GM19043 (cell line): ENCODE results near the gene BLTP3A.
"Not testable (repeated sequence)": the region's sequence is repeated elsewhere in the genome, so short reads cannot be mapped to it uniquely, and the experiment has no call there.

ENCODE experiments used
- ATAC-seq: cut with Tn5 transposase; IDR thresholded peaks from one replicate; pipeline ENCODE4 v1.9.1; 2021; ENCODE audit warnings: low read depth; ENCODE audit not compliant: unreplicated experiment

Gene BLTP3A

GRCh38 chr6:34818872-34819570, 27.1 kb downstream of the BLTP3A start:
- ATAC-seq: not testable (repeated sequence)

DNA sequence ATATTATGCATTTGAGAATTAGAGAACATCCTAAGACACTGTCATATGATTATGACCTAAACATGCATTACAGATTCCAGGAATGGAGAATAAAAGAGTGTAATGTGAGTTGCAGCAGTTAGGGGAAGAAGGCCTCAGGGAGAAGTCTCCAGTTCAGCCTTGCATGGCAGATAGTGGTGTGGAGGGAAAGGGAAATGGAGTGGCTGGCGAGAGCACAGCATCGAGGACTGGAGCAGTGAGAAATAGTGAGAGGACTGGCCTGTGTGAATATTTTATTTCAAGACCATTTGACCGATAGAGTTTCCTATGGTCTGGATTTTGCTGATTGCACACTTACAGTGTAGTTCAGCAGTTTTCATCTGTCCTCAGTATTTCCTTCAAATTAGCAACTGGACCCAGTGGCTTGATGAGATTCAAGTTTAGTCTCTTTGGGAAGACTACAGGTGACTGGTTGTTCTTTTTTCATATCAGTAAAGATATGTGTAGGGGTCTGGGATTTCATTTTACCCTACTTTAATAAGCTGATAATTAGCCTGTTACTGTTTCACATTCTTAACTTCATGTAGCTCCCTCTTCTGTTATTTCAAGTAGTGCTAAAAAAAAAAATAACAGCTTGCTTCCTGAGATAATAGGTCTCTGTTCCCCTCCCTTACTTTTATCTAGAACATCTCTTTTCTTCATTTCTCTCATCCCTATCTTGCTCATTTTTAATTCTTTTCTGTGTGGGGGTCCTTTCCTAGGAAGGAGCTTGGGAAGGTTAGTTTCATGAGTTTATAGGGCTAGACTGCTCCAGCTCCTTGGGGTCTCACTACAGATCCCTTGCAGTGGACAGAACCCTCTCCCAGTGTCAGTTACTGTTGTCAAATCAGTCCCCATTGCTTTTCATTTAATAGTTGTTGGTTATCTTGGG, 27.9 kb downstream of the BLTP3A start:
- no peak for ATAC-seq

DNA sequence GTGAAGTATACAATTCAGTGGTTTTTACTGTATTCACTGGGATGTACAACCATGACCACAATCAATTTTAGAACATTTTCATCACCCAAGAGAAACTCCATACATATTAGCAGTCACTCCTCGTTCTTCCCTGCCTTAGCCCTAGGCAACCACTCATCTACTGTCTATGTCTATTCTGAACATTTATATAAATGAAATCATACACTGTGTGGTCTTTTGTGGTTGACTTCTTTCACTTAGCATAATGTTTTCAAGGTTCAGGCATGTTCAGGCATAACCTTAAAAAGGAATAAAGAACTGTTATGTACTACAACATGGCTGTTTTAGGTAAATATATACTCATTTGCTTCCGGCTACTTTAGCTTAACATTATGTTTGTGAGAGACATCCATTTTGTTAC, 37.3 kb downstream of the BLTP3A start:
- ATAC-seq: no peak

GRCh38 chr6:34832942-34833341, 41.1 kb downstream of the BLTP3A start:
- no peak for ATAC-seq

GRCh38 chr6:34834789-34835518, 43.1 kb downstream of the BLTP3A start:
- ATAC-seq: no peak

DNA sequence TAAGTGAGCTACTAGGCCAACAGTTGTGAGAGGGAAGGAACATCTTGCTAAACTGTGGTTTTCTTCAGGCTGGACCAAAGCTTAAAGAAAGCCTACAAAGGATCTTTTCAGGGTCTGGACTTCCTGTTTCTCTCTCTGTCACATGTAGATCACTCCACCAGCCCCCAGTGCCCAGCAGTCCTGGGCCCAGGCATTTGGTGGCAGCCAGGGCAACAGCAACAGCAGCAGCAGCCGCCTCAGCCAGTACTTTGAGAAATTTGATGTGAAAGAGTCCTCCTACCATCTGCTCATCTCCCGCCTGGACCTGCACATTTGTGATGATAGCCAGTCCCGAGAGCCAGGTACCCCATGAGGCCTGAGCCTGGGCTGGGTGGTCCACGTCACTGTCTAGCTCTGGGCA, 44.1 kb downstream of the BLTP3A start:
- no peak for ATAC-seq

DNA sequence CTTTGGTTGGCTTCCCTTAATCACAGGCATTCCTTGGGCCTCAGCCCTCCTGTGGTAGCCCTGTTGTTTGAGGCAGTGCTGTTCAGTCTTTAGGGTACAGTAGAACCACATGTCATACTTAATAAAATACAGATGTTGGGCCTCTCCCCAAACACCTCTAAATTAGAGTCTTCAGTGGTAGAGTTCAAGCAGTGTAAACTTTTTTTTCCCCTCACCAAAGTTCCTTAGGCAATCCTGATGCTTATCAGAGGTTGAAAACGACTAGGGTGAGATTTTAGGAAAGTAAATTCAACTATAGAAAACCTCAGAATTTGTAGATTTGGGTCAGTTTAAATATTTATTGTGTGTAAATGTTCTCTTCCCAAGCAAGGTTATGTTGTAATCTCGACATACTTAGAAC, 44.6 kb downstream of the BLTP3A start:
- ATAC-seq: no peak

- ATAC-seq: no peak
These were observed 45.6 kb downstream of the BLTP3A start for GRCh38 chr6:34837528-34837927.

GRCh38 chr6:34839666-34840352, 47.9 kb downstream of the BLTP3A start:
- no peak for ATAC-seq
